ENCODE data around the gene PDCD11.
"Not testable (repeated sequence)": the region's sequence is repeated elsewhere in the genome, so short reads cannot be mapped to it uniquely, and the experiment has no call there.

Gene PDCD11

GRCh38 chr10:103396067-103396788, at the start of gene PDCD11, which contains the start of gene ATP5MK:
Gene PDCD11 (plus strand): TSS chr10:103396626. CDS start chr10:103398427, 1,801 bp downstream.
Gene ATP5MK (minus strand): TSS chr10:103396475. CDS start chr10:103392457, 4,018 bp downstream.
- DNase-seq (ENCODE audit: low read depth in 2 of 3, low spot score in 2 of 3): peak; percentile 81 to 90 (median 89)

- DNase-seq (ENCODE audit: low read depth in 2 of 3, low spot score in 2 of 3): no peak
Observed at GRCh38 chr10:103350175-103350516, 46.3 kb upstream of the PDCD11 start.

GRCh38 chr10:103350517-103351260, 45.7 kb upstream of the PDCD11 start, which contains the start of gene PCGF6:
Gene PCGF6 (minus strand): TSS chr10:103351140. CDS start chr10:103351066, 74 bp downstream.
- DNase-seq (ENCODE audit: low read depth in 2 of 3, low spot score in 2 of 3): peak; percentile 61 to 74 (median 69)

- DNase-seq (ENCODE audit: low read depth in 2 of 3, low spot score in 2 of 3): no peak
Observed at GRCh38 chr10:103353281-103353680, 43.1 kb upstream of the PDCD11 start.

GRCh38 chr10:103354567-103354966, 41.9 kb upstream of the PDCD11 start:
- DNase-seq (ENCODE audit: low read depth in 2 of 3, low spot score in 2 of 3): not testable (repeated sequence)

GRCh38 chr10:103355906-103356599, 40.4 kb upstream of the PDCD11 start:
- no peak for DNase-seq (ENCODE audit: low read depth in 2 of 3, low spot score in 2 of 3)

GRCh38 chr10:103359493-103359892, 36.9 kb upstream of the PDCD11 start:
- not testable (repeated sequence) for DNase-seq (ENCODE audit: low read depth in 2 of 3, low spot score in 2 of 3)

- not testable (repeated sequence) for DNase-seq (ENCODE audit: low read depth in 2 of 3, low spot score in 2 of 3)
Observed at GRCh38 chr10:103360791-103361190, 35.6 kb upstream of the PDCD11 start.

GRCh38 chr10:103367379-103367781, 29.0 kb upstream of the PDCD11 start:
- DNase-seq (ENCODE audit: low read depth in 2 of 3, low spot score in 2 of 3): no peak

GRCh38 chr10:103367782-103368518, 28.5 kb upstream of the PDCD11 start, which contains the start of gene TAF5:
Gene TAF5 (plus strand): TSS chr10:103367976. CDS start chr10:103367990, 14 bp downstream.
- DNase-seq (ENCODE audit: low read depth in 2 of 3, low spot score in 2 of 3): peak; percentile 53 to 76 (median 75)

- no peak for DNase-seq (ENCODE audit: low read depth in 2 of 3, low spot score in 2 of 3)
Observed at GRCh38 chr10:103373544-103373943, 22.9 kb upstream of the PDCD11 start.

- DNase-seq (ENCODE audit: low read depth in 2 of 3, low spot score in 2 of 3): no peak
Observed at GRCh38 chr10:103374263-103374662, 22.2 kb upstream of the PDCD11 start.

- DNase-seq (ENCODE audit: low read depth in 2 of 3, low spot score in 2 of 3): no peak
Observed at GRCh38 chr10:103382769-103383168, 13.7 kb upstream of the PDCD11 start.

GRCh38 chr10:103394180-103394579, 2.2 kb upstream of the PDCD11 start:
- DNase-seq (ENCODE audit: low read depth in 2 of 3, low spot score in 2 of 3): no peak

GRCh38 chr10:103395754-103396066, 716 bp upstream of the PDCD11 start:
- no peak for DNase-seq (ENCODE audit: low read depth in 2 of 3, low spot score in 2 of 3)

- DNase-seq (ENCODE audit: low read depth in 2 of 3, low spot score in 2 of 3): no peak
Observed at GRCh38 chr10:103396789-103397087, 312 bp downstream of the PDCD11 start.

GRCh38 chr10:103397191-103397825, 882 bp downstream of the PDCD11 start:
- no peak for DNase-seq (ENCODE audit: low read depth in 2 of 3, low spot score in 2 of 3)

GRCh38 chr10:103413564-103413963, 17.1 kb downstream of the PDCD11 start:
- no peak for DNase-seq (ENCODE audit: low read depth in 2 of 3, low spot score in 2 of 3)

GRCh38 chr10:103415581-103415980, 19.2 kb downstream of the PDCD11 start:
- no peak for DNase-seq (ENCODE audit: low read depth in 2 of 3, low spot score in 2 of 3)

GRCh38 chr10:103416436-103417147, 20.2 kb downstream of the PDCD11 start:
- DNase-seq (ENCODE audit: low read depth in 2 of 3, low spot score in 2 of 3): no peak

Data from activated CD8-positive, alpha-beta memory T cell treated with anti-CD3 and anti-CD28 coated beads for 48 hours (primary cell).